ENCODE results near the gene DLGAP1. TPM values are rescaled to one million over a fixed set of nuclear protein-coding genes. Genes with fewer than 3 reads are reported as not detected.
A peak's percentile ranks its signal among the peaks of the same experiment; 100 is the strongest.

DLGAP1 gene
- total and polyA plus RNA-seq, 2 donors (not counting 1 experiment from before 2014, with no cell fraction given), result 0.07 to 0.61 TPM

GRCh38 chr18:3541549-3542386 lies 913.3 kb downstream of the DLGAP1 start:
- Histone ChIP-seq H3K27ac (ENCODE audit: low read length in 2 of 2) (no peak overlapping the region), H3K79me2 (ENCODE audit: control insufficient read depth, insufficient read depth, low read length) (no peaks in the 10 kb centered on the region), H3K4me3 (ENCODE audit: control extremely low read depth in 1 of 5, extremely low read depth in 1 of 5, insufficient read depth in 1 of 5, low read depth in 2 of 5, low read length in 4 of 5) (no peak overlapping the region), H3K36me3 (replicated peaks in 1 of 2; ENCODE audit: control extremely low read depth in 1 of 2, control insufficient read depth in 1 of 2, extremely low read depth in 1 of 2, insufficient read depth in 2 of 2, low read length in 1 of 2) (no peaks in the 10 kb centered on the region), H3K9me3 (ENCODE audit: control extremely low read depth in 1 of 3, control insufficient read depth in 2 of 3, insufficient read depth in 1 of 3, low read length in 2 of 3) (no peaks in the 10 kb centered on the region), H3K4me2 (replicated peaks; ENCODE audit: low read depth, low read length, poor library complexity, severe bottlenecking) (no peak overlapping the region), H2AFZ (ENCODE audit: insufficient read depth, low read depth, low read length, poor library complexity, severe bottlenecking) (no peak overlapping the region), H3K27me3 (replicated peaks in 1 of 4; ENCODE audit: control extremely low read depth in 1 of 4, control insufficient read depth in 3 of 4, insufficient read depth in 4 of 4, low read length in 3 of 4) (no peaks in the 10 kb centered on the region), H3K4me1 (ENCODE audit: control insufficient read depth in 2 of 2, insufficient read depth in 2 of 2, low read length in 2 of 2) (peaks cover 0 to 3% of the 10 kb centered on the region in 2 donors), H4K20me1 (ENCODE audit: control insufficient read depth, insufficient read depth, low read length, poor library complexity, severe bottlenecking) (no peaks in the 10 kb centered on the region), H3K9ac (ENCODE audit: low read length) (no peak overlapping the region)
- DNase-seq (no peak), ATAC-seq (ENCODE audit: low read depth) (no peak)
- TF ChIP-seq EZH2 (IDR thresholded peaks at IDR 0.05; ENCODE audit: borderline replicate concordance, insufficient read depth, low read depth, low read length, poor library complexity, severe bottlenecking), result no peak
- TF ChIP-seq CTCF (IDR thresholded peaks at IDR 0.05), result no peak
- peak overlapping the region; percentile 4 for H3K27ac Mint-ChIP-seq
- intact Hi-C loops (cut with micrococcal nuclease), result no loop called here
- WGBS (ENCODE audit: insufficient coverage), result 73% methylated on average over 2 of the region's 5 CpGs
- peaks cover 17% of the 10 kb centered on the region for H3K4me1 Mint-ChIP-seq
- no peaks in the 10 kb centered on the region for H3K9me3 Mint-ChIP-seq (ENCODE audit: insufficient read depth)
- POLR2A ChIA-PET, result no interaction called here
- peaks cover 9% of the 10 kb centered on the region for H3K27me3 Mint-ChIP-seq
- CTCF ChIA-PET, result no interaction called here
- H3K4me3 Mint-ChIP-seq, result no peak overlapping the region
